Kidney epithelial cell (primary cell): Measurements from ENCODE around the gene JARID2. TPM values are rescaled to one million over a fixed set of nuclear protein-coding genes. Genes with fewer than 3 reads are reported as not detected.
A peak's percentile ranks its signal among the peaks of the same experiment; 100 is the strongest.

Experiments
- DNase-seq: peaks from one replicate; pipeline ENCODE4 v3.0.0-alpha.2; 2010; ENCODE audit warnings: low read depth
- H3K27me3 ChIP-seq: 2 replicates; pipeline ENCODE4 v1.6.0; 2011; ENCODE audit warnings: low read length; ENCODE audit not compliant: control insufficient read depth, insufficient read depth
- H3K36me3 ChIP-seq: 2 replicates; pipeline ENCODE4 v1.5.1; 2011; ENCODE audit warnings: low read length; ENCODE audit not compliant: control insufficient read depth, insufficient read depth
- H3K4me3 ChIP-seq: 2 replicates; pipeline ENCODE4 v1.5.1; 2011; ENCODE audit warnings: low read depth, mild to moderate bottlenecking, control low read depth, low read length
- total RNA-seq: library from RNA; depleted of rRNA; stranded (reverse); fragments of >200 nt; gene quantifications from 2 replicates; pipeline ENCODE4 v1.2.3, GENCODE V29; 2015
- TF ChIP-seq, protein P1 (sequence below): IDR thresholded peaks from 2 replicates; pipeline ENCODE4 v1.5.1; 2011; ENCODE audit warnings: mild to moderate bottlenecking, moderate library complexity, low read length, control low read depth, inconsistent platforms; ENCODE audit not compliant: insufficient read depth, poor library complexity, severe bottlenecking

The JARID2 gene
- total RNA-seq, 1 donor from 2014 or later = 15.2 TPM

- DNase-seq = no peak
- TF ChIP-seq, protein P1, sequence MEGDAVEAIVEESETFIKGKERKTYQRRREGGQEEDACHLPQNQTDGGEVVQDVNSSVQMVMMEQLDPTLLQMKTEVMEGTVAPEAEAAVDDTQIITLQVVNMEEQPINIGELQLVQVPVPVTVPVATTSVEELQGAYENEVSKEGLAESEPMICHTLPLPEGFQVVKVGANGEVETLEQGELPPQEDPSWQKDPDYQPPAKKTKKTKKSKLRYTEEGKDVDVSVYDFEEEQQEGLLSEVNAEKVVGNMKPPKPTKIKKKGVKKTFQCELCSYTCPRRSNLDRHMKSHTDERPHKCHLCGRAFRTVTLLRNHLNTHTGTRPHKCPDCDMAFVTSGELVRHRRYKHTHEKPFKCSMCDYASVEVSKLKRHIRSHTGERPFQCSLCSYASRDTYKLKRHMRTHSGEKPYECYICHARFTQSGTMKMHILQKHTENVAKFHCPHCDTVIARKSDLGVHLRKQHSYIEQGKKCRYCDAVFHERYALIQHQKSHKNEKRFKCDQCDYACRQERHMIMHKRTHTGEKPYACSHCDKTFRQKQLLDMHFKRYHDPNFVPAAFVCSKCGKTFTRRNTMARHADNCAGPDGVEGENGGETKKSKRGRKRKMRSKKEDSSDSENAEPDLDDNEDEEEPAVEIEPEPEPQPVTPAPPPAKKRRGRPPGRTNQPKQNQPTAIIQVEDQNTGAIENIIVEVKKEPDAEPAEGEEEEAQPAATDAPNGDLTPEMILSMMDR = no peak
- H3K4me3 ChIP-seq = peak overlapping the region; percentile 93
- no peaks in the 10 kb centered on the region for H3K27me3 ChIP-seq
- H3K36me3 ChIP-seq = no peaks in the 10 kb centered on the region
These were observed 1.8 kb upstream of the JARID2 start for GRCh38 chr6:15243910-15244619.

GRCh38 chr6:15244620-15245360, 1.1 kb upstream of the JARID2 start:
- H3K36me3 ChIP-seq = no peaks in the 10 kb centered on the region
- TF ChIP-seq, protein P1 = no peak
- H3K27me3 ChIP-seq = no peaks in the 10 kb centered on the region
- DNase-seq = no peak
- peak overlapping the region; percentile 93 for H3K4me3 ChIP-seq

- H3K27me3 ChIP-seq = no peaks in the 10 kb centered on the region
- DNase-seq = no peak
- no peaks in the 10 kb centered on the region for H3K36me3 ChIP-seq
- TF ChIP-seq, protein P1 = no peak
- peak overlapping the region; percentile 93 for H3K4me3 ChIP-seq
These were observed 372 bp downstream of the JARID2 start for GRCh38 chr6:15246217-15246665.

GRCh38 chr6:15246666-15247499, 1.0 kb downstream of the JARID2 start:
- no peak for DNase-seq
- TF ChIP-seq, protein P1 = no peak
- Histone ChIP-seq H3K4me3 (peak overlapping the region; percentile 93), H3K27me3 (no peaks in the 10 kb centered on the region), H3K36me3 (no peaks in the 10 kb centered on the region)

- TF ChIP-seq, protein P1 = no peak
- no peaks in the 10 kb centered on the region for H3K27me3 ChIP-seq
- peak overlapping the region; percentile 93 for H3K4me3 ChIP-seq
- no peak for DNase-seq
- H3K36me3 ChIP-seq = no peaks in the 10 kb centered on the region
These were observed 1.9 kb downstream of the JARID2 start for GRCh38 chr6:15247500-15248450.
